ENCODE data around the gene KRT79. TPM values are rescaled to one million over a fixed set of nuclear protein-coding genes. Genes with fewer than 3 reads are reported as not detected.
"Not testable (repeated sequence)": the region's sequence is repeated elsewhere in the genome, so short reads cannot be mapped to it uniquely, and the experiment has no call there.

KRT79 gene
- total and polyA plus RNA-seq, 4 donors, result 0.02 to 1.5 (median 0.12) TPM; not detected in 1

- no peaks in the 10 kb centered on the region for H3K36me3 ChIP-seq (ENCODE audit: control insufficient read depth in 4 of 4, insufficient read depth in 4 of 4, low read length in 4 of 4)
- WGBS, 2 donors, result 96 to 98% methylated on average over 3 of the region's 3 CpGs
- DNase-seq (no peak), ATAC-seq (ENCODE audit: insufficient read depth, low FRiP score) (no peak)
- H3K27ac ChIP-seq (ENCODE audit: low read depth in 1 of 2, low read length in 1 of 2), result no peak overlapping the region
- peaks cover 0 to 17% (median 6%) of the 10 kb centered on the region in 3 donors for H3K27me3 ChIP-seq (ENCODE audit: control insufficient read depth in 3 of 3, insufficient read depth in 3 of 3, low read length in 2 of 3)
- TF ChIP-seq CTCF (IDR thresholded peaks at IDR 0.05; ENCODE audit: control extremely low read depth, extremely low read depth), result no peak
- no peaks in the 10 kb centered on the region for H3K9me3 ChIP-seq (ENCODE audit: control insufficient read depth in 4 of 4, insufficient read depth in 3 of 4, low read length in 3 of 4)
- H3K4me1 ChIP-seq (ENCODE audit: control insufficient read depth in 5 of 5, insufficient read depth in 5 of 5, low read length in 5 of 5), result peaks cover 0 to 8% (median 0%) of the 10 kb centered on the region in 5 donors
- no peak overlapping the region for H3K9ac ChIP-seq (ENCODE audit: insufficient read depth in 1 of 2, low read length in 2 of 2)
- no peak overlapping the region for H3K4me3 ChIP-seq
Observed at GRCh38 chr12:52796429-52796794, 37.7 kb downstream of the KRT79 start.

- ATAC-seq (ENCODE audit: insufficient read depth, low FRiP score), result no peak
- Histone ChIP-seq H3K4me3 (no peak within 1 kb of the TSS), H3K9me3 (ENCODE audit: control insufficient read depth in 4 of 4, insufficient read depth in 3 of 4, low read length in 3 of 4) (no peaks in the 10 kb centered on the region), H3K9ac (ENCODE audit: insufficient read depth in 1 of 2, low read length in 2 of 2) (no peak within 1 kb of the TSS), H3K27me3 (ENCODE audit: control insufficient read depth in 3 of 3, insufficient read depth in 3 of 3, low read length in 2 of 3) (peaks cover 0 to 22% (median 8%) of the 10 kb centered on the region in 3 donors), H3K36me3 (ENCODE audit: control insufficient read depth in 4 of 4, insufficient read depth in 4 of 4, low read length in 4 of 4) (no peaks in the 10 kb centered on the region), H3K27ac (ENCODE audit: low read depth in 1 of 2, low read length in 1 of 2) (no peak within 1 kb of the TSS), H3K4me1 (ENCODE audit: control insufficient read depth in 5 of 5, insufficient read depth in 5 of 5, low read length in 5 of 5) (peaks cover 0 to 8% (median 0%) of the 10 kb centered on the region in 5 donors)
- WGBS, 2 donors, result 93 to 95% methylated on average over 17 of the region's 17 CpGs
- DNase-seq, result no peak
- no peak for TF ChIP-seq CTCF (IDR thresholded peaks at IDR 0.05; ENCODE audit: control extremely low read depth, extremely low read depth)
Observed at GRCh38 chr12:52795694-52796428, 38.2 kb downstream of the KRT79 start, which contains the start of gene KRT3. Gene KRT3, minus strand, starts transcription at chr12:52796117. Its CDS starts 75 bp downstream, at chr12:52796042.

- H3K4me1 ChIP-seq (ENCODE audit: control insufficient read depth in 5 of 5, insufficient read depth in 5 of 5, low read length in 5 of 5); H3K36me3 ChIP-seq (ENCODE audit: control insufficient read depth in 4 of 4, insufficient read depth in 4 of 4, low read length in 4 of 4); H3K9me3 ChIP-seq (ENCODE audit: control insufficient read depth in 4 of 4, insufficient read depth in 3 of 4, low read length in 3 of 4); H3K27ac ChIP-seq (ENCODE audit: low read depth in 1 of 2, low read length in 1 of 2); DNase-seq; ATAC-seq (ENCODE audit: insufficient read depth, low FRiP score); H3K9ac ChIP-seq (ENCODE audit: insufficient read depth in 1 of 2, low read length in 2 of 2); H3K4me3 ChIP-seq: not testable (repeated sequence)
- peaks cover 0 to 28% (median 14%) of the 10 kb centered on the region in 3 donors for H3K27me3 ChIP-seq (ENCODE audit: control insufficient read depth in 3 of 3, insufficient read depth in 3 of 3, low read length in 2 of 3)
- 92 to 100% methylated on average over 2 of the region's 2 CpGs for WGBS, 2 donors
Observed at GRCh38 chr12:52795332-52795674, 38.8 kb downstream of the KRT79 start.

- H3K36me3 ChIP-seq (ENCODE audit: control insufficient read depth in 4 of 4, insufficient read depth in 4 of 4, low read length in 4 of 4), result no peaks in the 10 kb centered on the region
- H3K27ac ChIP-seq (ENCODE audit: low read depth in 1 of 2, low read length in 1 of 2), result no peak overlapping the region
- no peak overlapping the region for H3K4me3 ChIP-seq
- peaks cover 0 to 33% (median 16%) of the 10 kb centered on the region in 3 donors for H3K27me3 ChIP-seq (ENCODE audit: control insufficient read depth in 3 of 3, insufficient read depth in 3 of 3, low read length in 2 of 3)
- H3K9ac ChIP-seq (ENCODE audit: insufficient read depth in 1 of 2, low read length in 2 of 2), result no peak overlapping the region
- ATAC-seq (ENCODE audit: insufficient read depth, low FRiP score) (no peak), DNase-seq (no peak)
- peaks cover 0 to 5% (median 0%) of the 10 kb centered on the region in 5 donors for H3K4me1 ChIP-seq (ENCODE audit: control insufficient read depth in 5 of 5, insufficient read depth in 5 of 5, low read length in 5 of 5)
- WGBS, 2 donors, result 79 to 86% methylated on average over 5 of the region's 5 CpGs
- TF ChIP-seq CTCF (IDR thresholded peaks at IDR 0.05; ENCODE audit: control extremely low read depth, extremely low read depth), result no peak
- H3K9me3 ChIP-seq (ENCODE audit: control insufficient read depth in 4 of 4, insufficient read depth in 3 of 4, low read length in 3 of 4), result no peaks in the 10 kb centered on the region
Observed at GRCh38 chr12:52794479-52795331, 39.4 kb downstream of the KRT79 start.

All from lung (tissue), 12 donors.